Measurements from ENCODE around the gene MEF2D. TPM values are rescaled to one million over a fixed set of nuclear protein-coding genes. Genes with fewer than 3 reads are reported as not detected.

Gene MEF2D
- polyA plus RNA-seq, 1 experiment = 9.9 TPM

DNA sequence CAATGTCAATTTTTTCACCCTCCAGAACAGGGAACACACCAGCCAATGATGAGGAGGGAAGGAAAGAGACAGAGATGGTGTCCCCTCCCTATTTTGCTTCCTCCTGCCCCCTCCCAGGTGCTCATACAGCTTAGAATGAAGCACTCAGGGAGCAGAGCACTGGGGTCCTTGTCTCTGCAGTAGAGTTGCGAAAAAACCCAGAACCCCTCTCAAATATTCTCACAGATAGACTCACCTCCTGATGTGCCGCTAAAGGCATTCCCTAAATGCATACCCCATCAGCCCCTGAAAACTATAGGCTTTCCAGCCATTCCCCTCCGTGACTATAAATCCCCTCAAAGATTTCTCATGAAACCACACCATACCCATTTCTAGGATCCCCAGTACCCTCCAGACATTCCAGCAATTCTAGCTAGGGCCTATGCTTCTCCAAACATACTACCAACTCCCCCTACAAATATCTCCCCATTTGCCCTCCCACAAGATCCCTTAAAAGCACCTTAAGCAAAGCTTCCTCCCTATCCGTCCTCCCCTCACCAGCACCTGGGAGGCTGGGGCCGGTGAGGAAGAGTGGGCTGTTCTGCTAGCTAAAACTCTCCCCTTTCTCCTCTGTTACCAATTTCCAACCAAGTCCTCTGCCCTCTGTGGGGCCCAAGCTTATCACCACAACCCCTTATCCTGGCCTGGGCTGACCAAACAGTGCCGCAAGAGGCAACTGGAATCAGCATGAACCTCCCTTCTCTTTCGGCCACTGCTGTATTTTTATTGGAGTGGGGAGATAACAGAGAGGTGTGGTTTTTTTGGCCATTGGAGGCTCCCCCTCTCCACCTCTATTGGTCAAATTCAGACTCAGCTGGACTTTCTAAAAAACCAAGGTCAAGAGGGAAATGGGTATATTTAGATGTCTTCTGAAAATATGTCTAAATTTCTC, 76.9 kb downstream of the MEF2D start:
- Histone ChIP-seq H3K27me3 (ENCODE audit: control insufficient read depth, insufficient read depth, low read length) (peaks cover 96% of the 10 kb centered on the region), H3K9me3 (ENCODE audit: control insufficient read depth, insufficient read depth, low read length) (peaks cover 8% of the 10 kb centered on the region; the same call in 1 of the 2 replicates), H3K27ac (ENCODE audit: low read depth, low read length) (no peak overlapping the region), H3K4me3 (ENCODE audit: low read depth, low read length) (no peak overlapping the region)
- ChIA-PET POLR2A (no interaction called here), CTCF (interaction anchor here (0.7 to 3.9 kb wide), 3 partner anchors 22 to 38 kb away, joined by 3 to 15 read pairs (median 10); no protein-coding TSS in a partner anchor)
- no peak for DNase-seq (ENCODE audit: low read depth, low spot score)
- TF ChIP-seq, protein P1, sequence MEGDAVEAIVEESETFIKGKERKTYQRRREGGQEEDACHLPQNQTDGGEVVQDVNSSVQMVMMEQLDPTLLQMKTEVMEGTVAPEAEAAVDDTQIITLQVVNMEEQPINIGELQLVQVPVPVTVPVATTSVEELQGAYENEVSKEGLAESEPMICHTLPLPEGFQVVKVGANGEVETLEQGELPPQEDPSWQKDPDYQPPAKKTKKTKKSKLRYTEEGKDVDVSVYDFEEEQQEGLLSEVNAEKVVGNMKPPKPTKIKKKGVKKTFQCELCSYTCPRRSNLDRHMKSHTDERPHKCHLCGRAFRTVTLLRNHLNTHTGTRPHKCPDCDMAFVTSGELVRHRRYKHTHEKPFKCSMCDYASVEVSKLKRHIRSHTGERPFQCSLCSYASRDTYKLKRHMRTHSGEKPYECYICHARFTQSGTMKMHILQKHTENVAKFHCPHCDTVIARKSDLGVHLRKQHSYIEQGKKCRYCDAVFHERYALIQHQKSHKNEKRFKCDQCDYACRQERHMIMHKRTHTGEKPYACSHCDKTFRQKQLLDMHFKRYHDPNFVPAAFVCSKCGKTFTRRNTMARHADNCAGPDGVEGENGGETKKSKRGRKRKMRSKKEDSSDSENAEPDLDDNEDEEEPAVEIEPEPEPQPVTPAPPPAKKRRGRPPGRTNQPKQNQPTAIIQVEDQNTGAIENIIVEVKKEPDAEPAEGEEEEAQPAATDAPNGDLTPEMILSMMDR (IDR thresholded peaks at IDR 0.05; ENCODE audit: low read depth, low read length) = no peak

DNA sequence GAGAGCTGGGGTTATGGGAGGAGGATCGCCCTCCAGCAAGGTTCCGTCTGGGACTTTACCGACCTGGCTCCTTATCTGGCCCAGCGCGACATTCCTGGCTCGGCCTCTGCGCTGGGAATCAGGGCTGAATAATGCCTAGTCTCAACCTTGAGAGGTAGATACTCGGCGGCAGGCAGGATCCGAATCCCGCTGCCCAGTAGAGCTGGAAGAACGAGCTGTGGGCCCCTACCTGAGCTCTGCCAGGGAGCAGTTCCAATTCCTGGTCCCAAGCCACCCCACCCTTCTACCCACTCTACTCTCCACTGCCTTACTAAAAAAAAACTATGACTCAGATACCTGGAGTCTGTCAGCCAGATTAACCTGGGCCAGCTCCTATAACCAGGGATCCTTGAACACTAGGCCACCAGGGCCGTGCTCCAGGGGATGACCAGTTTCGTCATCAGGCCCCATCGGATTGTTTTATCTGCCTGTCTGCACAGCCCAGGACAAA, 77.9 kb downstream of the MEF2D start:
- no peak for DNase-seq (ENCODE audit: low read depth, low spot score)
- H3K27me3 ChIP-seq (ENCODE audit: control insufficient read depth, insufficient read depth, low read length) = peaks cover 92% of the 10 kb centered on the region
- TF ChIP-seq, protein P1 (IDR thresholded peaks at IDR 0.05; ENCODE audit: low read depth, low read length) = no peak
- POLR2A ChIA-PET = no interaction called here
- H3K27ac ChIP-seq (ENCODE audit: low read depth, low read length) = no peak overlapping the region
- CTCF ChIA-PET = interaction anchor here (2.2 to 3.9 kb wide), 2 partner anchors 23 to 37 kb away, joined by 10 to 15 read pairs; no protein-coding TSS in a partner anchor
- H3K9me3 ChIP-seq (ENCODE audit: control insufficient read depth, insufficient read depth, low read length) = peaks cover 8% of the 10 kb centered on the region; the same call in 1 of the 2 replicates
- H3K4me3 ChIP-seq (ENCODE audit: low read depth, low read length) = no peak overlapping the region

DNA sequence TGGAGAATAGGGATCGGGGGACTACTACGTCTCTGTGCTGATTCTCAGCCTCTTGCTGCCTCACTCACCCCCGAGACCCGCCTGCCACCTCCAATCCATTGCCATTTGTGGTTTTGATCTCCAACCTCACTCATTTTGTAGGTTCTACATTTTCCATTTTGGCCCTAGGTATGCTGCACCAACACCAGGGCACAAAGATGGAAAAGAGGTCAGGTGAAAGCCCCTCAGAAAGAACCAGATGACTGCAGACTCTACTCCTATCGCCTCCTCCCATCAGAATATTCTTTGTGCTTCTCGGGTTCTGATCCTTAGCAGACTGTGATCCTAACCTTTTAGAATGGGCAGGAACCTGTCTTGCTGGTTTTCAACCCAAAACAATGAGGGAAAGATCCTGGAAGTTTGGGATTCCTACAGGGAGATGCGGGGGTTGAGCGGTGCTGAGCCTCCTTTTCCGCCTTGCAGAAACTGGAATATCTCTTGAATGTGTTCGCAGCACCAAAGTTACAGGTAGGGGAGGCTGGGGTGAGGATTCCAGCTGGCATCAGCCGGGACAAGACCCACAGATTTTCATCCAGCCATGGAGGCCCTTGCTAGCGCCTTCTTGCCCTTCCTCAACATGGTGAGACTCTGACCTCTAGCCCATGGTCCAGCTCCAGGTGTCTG, 78.5 kb downstream of the MEF2D start:
- TF ChIP-seq, protein P1 (IDR thresholded peaks at IDR 0.05; ENCODE audit: low read depth, low read length) = no peak
- Histone ChIP-seq H3K27ac (ENCODE audit: low read depth, low read length) (no peak overlapping the region), H3K4me3 (ENCODE audit: low read depth, low read length) (no peak overlapping the region), H3K9me3 (ENCODE audit: control insufficient read depth, insufficient read depth, low read length) (peaks cover 8% of the 10 kb centered on the region; the same call in 1 of the 2 replicates), H3K27me3 (ENCODE audit: control insufficient read depth, insufficient read depth, low read length) (peaks cover 90% of the 10 kb centered on the region)
- ChIA-PET CTCF (interaction anchor here (0.7 to 3.9 kb wide), 3 partner anchors 24 to 36 kb away, joined by 3 to 15 read pairs (median 10); no protein-coding TSS in a partner anchor), POLR2A (interaction anchor here (1.0 kb wide), 1 partner anchor 19 kb away, joined by 3 read pairs; no protein-coding TSS in a partner anchor)
- no peak for DNase-seq (ENCODE audit: low read depth, low spot score)

DNA sequence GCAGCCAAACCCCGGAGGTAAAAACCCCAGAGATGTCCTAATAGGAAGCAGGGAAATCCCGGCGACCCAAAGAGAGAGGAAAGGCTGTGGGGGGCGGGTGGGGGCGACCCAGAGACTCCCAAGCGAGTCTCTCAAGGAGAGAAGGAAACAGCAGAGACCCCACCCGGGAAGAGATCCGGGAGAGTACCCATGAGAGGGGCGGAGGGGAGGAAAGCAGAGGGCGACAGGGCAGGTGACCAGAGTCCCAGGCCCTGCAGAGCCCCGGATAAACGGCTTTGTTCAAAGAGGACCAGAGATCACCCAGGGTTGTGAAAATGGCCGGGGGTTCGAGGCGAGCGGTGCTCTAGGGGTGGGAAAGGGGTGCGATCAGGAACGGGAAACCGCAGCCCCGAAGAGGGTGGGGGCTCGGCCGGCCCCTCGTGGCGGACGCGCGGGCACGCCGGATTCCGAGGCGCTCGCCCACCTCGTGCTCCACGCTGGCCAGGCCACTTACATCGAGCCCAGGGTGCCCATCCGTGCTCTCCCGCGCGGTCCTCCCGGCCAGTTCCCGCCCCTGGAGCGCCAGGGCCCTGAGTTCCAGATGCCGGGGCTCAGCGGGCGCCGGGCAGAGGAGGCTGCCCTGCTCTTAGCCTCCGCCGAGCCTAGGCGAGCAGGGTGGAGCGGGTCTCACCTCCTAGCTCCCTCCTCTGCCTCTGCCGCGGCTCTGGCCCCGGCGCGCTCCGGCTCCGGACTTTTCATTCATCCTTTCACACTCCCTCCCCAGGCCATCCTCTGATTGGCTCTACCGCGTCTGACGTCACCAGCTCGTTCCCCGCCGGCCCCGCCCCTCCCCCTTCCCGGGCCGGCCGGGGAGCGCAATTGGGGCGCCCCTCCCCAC, 79.3 kb downstream of the MEF2D start:
- ChIA-PET POLR2A (interaction anchor here (1.0 kb wide), 1 partner anchor 20 kb away, joined by 3 read pairs; no protein-coding TSS in a partner anchor), CTCF (interaction anchor here (0.5 to 2.2 kb wide), 3 partner anchors 25 to 256 kb away, joined by 3 to 10 read pairs (median 4); partner anchors contain the start of gene NES)
- Histone ChIP-seq H3K9me3 (ENCODE audit: control insufficient read depth, insufficient read depth, low read length) (peaks cover 8% of the 10 kb centered on the region; the same call in 1 of the 2 replicates), H3K27me3 (ENCODE audit: control insufficient read depth, insufficient read depth, low read length) (peaks cover 82% of the 10 kb centered on the region), H3K27ac (ENCODE audit: low read depth, low read length) (no peak overlapping the region), H3K4me3 (ENCODE audit: low read depth, low read length) (no peak overlapping the region; the same call in 1 of the 2 replicates)
- TF ChIP-seq, protein P1 (IDR thresholded peaks at IDR 0.05; ENCODE audit: low read depth, low read length) = no peak
- DNase-seq (ENCODE audit: low read depth, low spot score) = no peak
